Eye (tissue), 1 donor: ENCODE data around the gene EQTN.
"Not testable (repeated sequence)": the region's sequence is repeated elsewhere in the genome, so short reads cannot be mapped to it uniquely, and the experiment has no call there.

Experiments used
- DNase-seq: peaks from one replicate; pipeline ENCODE4 v3.0.0-alpha.2; 2015

EQTN gene

GRCh38 chr9:27292659-27293405 lies 4.1 kb downstream of the EQTN start:
- peak; percentile 30 for DNase-seq

GRCh38 chr9:27291292-27291691 lies 5.7 kb downstream of the EQTN start:
- DNase-seq: no peak

GRCh38 chr9:27282269-27282668 lies 14.7 kb downstream of the EQTN start:
- no peak for DNase-seq

GRCh38 chr9:27280860-27281259 lies 16.1 kb downstream of the EQTN start:
- DNase-seq: no peak

- no peak for DNase-seq
Observed at GRCh38 chr9:27280249-27280648, 16.7 kb downstream of the EQTN start.

GRCh38 chr9:27279611-27280010 lies 17.3 kb downstream of the EQTN start:
- no peak for DNase-seq

GRCh38 chr9:27278374-27278773 lies 18.6 kb downstream of the EQTN start:
- no peak for DNase-seq

- peak; percentile 87 for DNase-seq
Observed at GRCh38 chr9:27276193-27277030, 20.5 kb downstream of the EQTN start.

GRCh38 chr9:27273186-27273585 lies 23.8 kb downstream of the EQTN start:
- DNase-seq: no peak

- DNase-seq: no peak
Observed at GRCh38 chr9:27272103-27272502, 24.8 kb downstream of the EQTN start.

GRCh38 chr9:27261517-27262211 lies 35.3 kb downstream of the EQTN start:
- no peak for DNase-seq

GRCh38 chr9:27260789-27261516 lies 36.0 kb downstream of the EQTN start:
- no peak for DNase-seq

- DNase-seq: no peak
Observed at GRCh38 chr9:27258662-27259061, 38.3 kb downstream of the EQTN start.

- DNase-seq: no peak
Observed at GRCh38 chr9:27248702-27249101, 48.2 kb downstream of the EQTN start.

GRCh38 chr9:27247756-27248155 lies 49.2 kb downstream of the EQTN start:
- DNase-seq: peak; percentile 12

- DNase-seq: not testable (repeated sequence)
Observed at GRCh38 chr9:27239648-27240047, 57.3 kb downstream of the EQTN start.
